CD4-positive, alpha-beta T cell treated with Interleukin-2 at 100 ng/mL for 4 hours (primary cell): ENCODE data around the gene TRPT1.
A peak's percentile ranks its signal among the peaks of the same experiment; 100 is the strongest.

Experiments used
- DNase-seq: peaks from one replicate; pipeline ENCODE4 v3.0.0-alpha.2; 2020; ENCODE audit warnings: low spot score

TRPT1 gene

GRCh38 chr11:64225608-64226506 is at the start of gene TRPT1, which contains the start of gene NUDT22:
Gene TRPT1 (minus strand): TSS chr11:64226186. CDS start chr11:64225860, 326 bp downstream.
Gene NUDT22 (plus strand): TSS chr11:64226274. CDS start chr11:64226653, 379 bp downstream.
- DNase-seq, result peak; percentile 86

- no peak for DNase-seq
Observed at GRCh38 chr11:64275031-64275800, 49.2 kb upstream of the TRPT1 start.

GRCh38 chr11:64269540-64270220 is 43.7 kb upstream of the TRPT1 start:
- DNase-seq, result peak; percentile 98

- DNase-seq, result peak; percentile 33
Observed at GRCh38 chr11:64268893-64269539, 43.0 kb upstream of the TRPT1 start.

- DNase-seq, result no peak
Observed at GRCh38 chr11:64268025-64268892, 42.3 kb upstream of the TRPT1 start.

- no peak for DNase-seq
Observed at GRCh38 chr11:64267207-64267945, 41.4 kb upstream of the TRPT1 start.

- DNase-seq, result no peak
Observed at GRCh38 chr11:64266339-64266738, 40.4 kb upstream of the TRPT1 start.

- DNase-seq, result no peak
Observed at GRCh38 chr11:64265176-64266160, 39.5 kb upstream of the TRPT1 start.

- no peak for DNase-seq
Observed at GRCh38 chr11:64264371-64264852, 38.4 kb upstream of the TRPT1 start.

- DNase-seq, result no peak
Observed at GRCh38 chr11:64263947-64264317, 37.9 kb upstream of the TRPT1 start.

- DNase-seq, result no peak
Observed at GRCh38 chr11:64263021-64263946, 37.3 kb upstream of the TRPT1 start.

GRCh38 chr11:64262271-64263002 is 36.5 kb upstream of the TRPT1 start:
- DNase-seq, result no peak

- DNase-seq, result no peak
Observed at GRCh38 chr11:64261556-64262080, 35.6 kb upstream of the TRPT1 start.

GRCh38 chr11:64260147-64260708 is 34.2 kb upstream of the TRPT1 start:
- no peak for DNase-seq

GRCh38 chr11:64259533-64260067 is 33.6 kb upstream of the TRPT1 start:
- no peak for DNase-seq

- DNase-seq, result no peak
Observed at GRCh38 chr11:64258946-64259532, 33.1 kb upstream of the TRPT1 start.
